HG03558 (cell line): ENCODE data around the gene CDH16.

Source experiments
- ATAC-seq: cut with Tn5 transposase; IDR thresholded peaks from one replicate; pipeline ENCODE4 v1.9.1; 2021; ENCODE audit warnings: moderate number of reproducible peaks; ENCODE audit not compliant: unreplicated experiment; ENCODE audit errors: extremely low read depth

Gene CDH16

DNA sequence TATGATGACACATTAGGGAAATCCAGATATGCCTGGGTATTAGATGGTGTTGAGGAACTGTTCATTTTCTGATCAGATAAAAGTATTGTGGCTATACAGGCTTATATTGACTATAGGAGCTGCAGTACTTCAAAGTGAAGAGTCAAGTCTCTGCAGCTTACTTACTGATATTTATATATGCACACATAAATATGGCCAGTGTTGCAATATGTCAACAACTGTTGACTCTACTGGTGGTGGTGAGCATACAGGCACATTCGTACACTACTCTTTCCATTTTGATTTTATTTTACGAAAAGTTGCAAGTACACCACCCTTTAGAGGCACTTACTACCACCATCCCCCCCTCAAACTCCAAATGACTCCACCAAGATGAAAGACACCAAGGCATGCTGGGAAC is 13.0 kb upstream of the CDH16 start:
- ATAC-seq, result no peak

DNA sequence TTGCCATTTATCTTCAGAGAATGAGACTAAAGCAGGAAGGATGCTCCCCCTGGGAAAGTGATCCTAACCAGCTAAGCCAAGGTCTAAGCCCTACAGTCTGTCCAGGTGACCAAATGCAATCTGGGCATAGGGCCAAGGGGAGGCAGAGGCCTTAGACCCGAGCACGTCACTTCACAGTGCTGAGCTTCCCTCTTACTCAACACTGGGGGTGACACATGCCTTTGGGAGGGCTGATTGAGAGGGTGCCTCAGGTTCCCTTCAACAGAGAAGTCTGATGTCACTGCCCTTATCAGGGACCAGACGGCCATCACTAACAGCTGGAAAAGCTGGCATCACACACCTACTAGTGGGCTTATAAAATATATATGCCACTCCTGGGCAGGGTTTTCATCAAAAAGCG is 11.5 kb upstream of the CDH16 start:
- ATAC-seq, result no peak

DNA sequence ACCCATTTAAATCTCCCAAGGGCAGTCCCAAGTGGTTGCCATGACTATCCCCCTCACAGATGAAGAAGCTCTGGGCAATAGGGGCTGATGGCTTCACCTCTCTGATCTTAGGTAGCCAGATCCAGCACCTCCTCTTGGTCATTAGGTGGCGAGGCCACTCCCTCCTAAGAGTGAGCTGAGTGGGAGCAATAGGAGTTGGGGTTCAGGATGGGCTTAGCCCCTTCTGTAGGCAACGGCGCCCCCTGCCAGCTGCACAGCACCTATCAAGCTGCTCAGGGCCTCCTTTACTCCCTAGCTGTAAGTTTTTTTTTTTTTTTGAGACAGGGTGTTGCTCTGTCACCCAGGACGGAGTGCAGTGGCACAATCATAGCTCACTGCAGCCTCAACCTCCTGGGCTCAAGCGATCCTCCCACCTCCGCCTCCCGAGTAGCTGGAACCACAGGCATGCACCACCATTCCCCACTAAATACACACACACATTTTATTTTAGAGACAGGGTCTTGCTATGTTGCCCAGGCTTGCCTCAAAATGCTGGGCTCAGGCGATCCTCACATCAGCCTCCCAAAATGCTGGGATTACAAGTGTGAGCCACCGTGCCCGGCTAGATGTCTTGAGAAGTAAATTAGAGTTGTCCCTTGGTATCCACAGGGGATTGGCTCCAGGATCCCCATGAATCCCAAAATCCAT is 10.2 kb upstream of the CDH16 start:
- ATAC-seq, result no peak

GRCh38 chr16:66927918-66928649 is 9.4 kb upstream of the CDH16 start:
- no peak for ATAC-seq

- no peak for ATAC-seq
Observed at GRCh38 chr16:66926961-66927436, 8.3 kb upstream of the CDH16 start.

- no peak for ATAC-seq
Observed at GRCh38 chr16:66926171-66926947, 7.7 kb upstream of the CDH16 start.

DNA sequence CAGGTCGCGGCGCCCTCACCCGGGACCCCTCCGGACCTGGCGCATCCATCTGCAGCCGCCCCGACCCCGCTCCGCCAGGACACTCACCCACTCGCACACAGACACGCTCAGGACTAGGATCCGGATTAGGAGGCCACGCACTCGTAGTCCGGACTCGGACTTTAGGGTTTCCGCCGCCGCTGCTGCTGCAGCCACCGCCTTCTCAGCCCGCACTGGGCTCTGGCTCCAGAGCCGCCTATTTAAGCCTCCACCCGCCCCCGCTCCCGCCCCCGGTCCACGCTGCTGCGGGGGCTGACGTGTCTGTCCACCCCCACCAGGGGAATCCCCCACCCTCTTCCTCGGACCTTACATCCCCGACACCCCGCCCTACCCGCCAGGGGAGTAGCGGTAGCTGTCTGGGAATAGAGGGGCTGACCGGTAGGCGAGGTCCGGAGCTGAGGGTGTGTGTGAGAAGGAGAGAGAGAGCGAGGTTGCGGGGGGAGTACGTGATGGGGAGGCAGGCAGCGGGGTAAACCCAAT is 6.7 kb upstream of the CDH16 start, which contains the start of gene RRAD:
Gene RRAD, minus strand, starts transcription at position 214 of the 519 bp plus-strand sequence. CDS start 356 bp downstream, outside the sequence.
- ATAC-seq, result no peak

- no peak for ATAC-seq
Observed at GRCh38 chr16:66924527-66925321, 6.0 kb upstream of the CDH16 start.

DNA sequence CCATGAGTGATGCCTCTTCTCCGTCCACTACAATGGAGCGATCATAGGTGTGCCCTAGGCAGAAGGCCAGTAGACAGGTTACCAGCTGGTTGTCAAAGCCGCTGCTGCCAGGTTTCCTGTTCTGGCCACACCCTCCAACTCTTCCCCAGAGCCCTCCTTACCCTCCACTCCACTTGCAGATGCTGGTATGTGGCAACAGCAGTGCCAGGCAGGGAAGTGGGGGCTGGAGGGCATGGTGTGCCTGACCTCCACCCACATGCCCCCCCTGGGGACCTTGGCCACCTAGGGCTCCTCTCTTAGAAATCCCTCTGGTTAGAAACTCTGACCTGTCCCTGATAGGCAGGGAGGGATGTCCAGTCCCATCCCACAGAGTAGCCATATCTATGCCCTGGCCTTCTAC is 5.2 kb upstream of the CDH16 start:
- no peak for ATAC-seq

GRCh38 chr16:66923247-66923731 is 4.6 kb upstream of the CDH16 start:
- no peak for ATAC-seq

- ATAC-seq, result no peak
Observed at GRCh38 chr16:66921729-66922450, 3.2 kb upstream of the CDH16 start.

DNA sequence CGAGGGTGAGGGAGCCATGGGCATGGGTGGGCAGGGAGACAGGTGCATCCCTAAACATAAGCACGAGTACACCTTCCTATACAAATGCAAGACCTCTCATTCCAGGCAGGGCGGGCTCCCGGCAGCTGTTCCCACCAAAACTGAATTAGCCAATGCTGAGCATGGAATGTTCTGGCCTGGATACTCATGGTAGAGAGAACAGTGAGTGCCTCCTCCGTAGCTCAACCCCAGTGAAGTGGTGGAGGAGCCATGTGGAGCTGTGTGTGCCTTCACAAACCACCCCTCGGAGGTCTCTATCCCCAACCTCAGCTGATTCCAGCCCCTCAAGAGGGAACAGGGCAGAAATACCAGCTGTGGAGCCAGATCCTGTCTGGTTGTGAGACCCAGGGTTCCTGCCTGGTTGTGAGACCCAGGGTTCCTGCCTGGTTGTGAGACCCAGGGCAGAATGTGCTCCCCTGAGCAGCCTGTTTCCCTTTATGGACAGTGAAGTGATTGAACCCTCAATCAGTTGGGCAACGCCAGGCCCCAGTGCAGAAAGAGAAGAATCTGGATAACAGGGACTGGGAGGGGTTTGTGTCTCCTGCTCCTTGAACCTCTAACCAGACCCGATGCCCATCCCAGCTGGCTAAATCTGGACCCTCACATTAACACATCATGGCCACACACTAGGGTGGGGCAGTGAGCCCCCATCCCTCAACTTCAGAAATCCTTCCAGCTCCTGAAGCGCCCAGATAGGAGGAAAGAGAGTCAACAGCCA is 2.4 kb upstream of the CDH16 start:
- no peak for ATAC-seq

- no peak for ATAC-seq
Observed at GRCh38 chr16:66920299-66920590, 1.6 kb upstream of the CDH16 start.

GRCh38 chr16:66919569-66920298 is 1.0 kb upstream of the CDH16 start:
- no peak for ATAC-seq

- no peak for ATAC-seq
Observed at GRCh38 chr16:66918355-66918754, 330 bp downstream of the CDH16 start.

- no peak for ATAC-seq
Observed at GRCh38 chr16:66917741-66918140, 944 bp downstream of the CDH16 start.

- ATAC-seq, result no peak
Observed at GRCh38 chr16:66916518-66916917, 2.2 kb downstream of the CDH16 start.

- ATAC-seq, result no peak
Observed at GRCh38 chr16:66915041-66915440, 3.6 kb downstream of the CDH16 start.
